SK-N-SH treated with all-trans-retinoic acid at 6 μM for 48 hours (cell line): ENCODE results near the gene DCDC1.

Source experiments
- ATAC-seq: fragments of 200-7000 bp; cut with Tn5 transposase; 3 replicates; pipeline ENCODE4 v1.9.1; 2020; ENCODE audit warnings: mild to moderate bottlenecking, moderate library complexity
- ARNTL ChIP-seq: fragments of 450-650 bp; formaldehyde crosslinking; IDR thresholded peaks from 2 replicates; pipeline ENCODE4 v1.5.0; 2020; ENCODE audit warnings: low read depth, mild to moderate bottlenecking, moderate library complexity, borderline replicate concordance
- BACH2 ChIP-seq: fragments of 250-450 bp; sonication (Bioruptor Pico); IDR thresholded peaks from 2 replicates; pipeline ENCODE4 v1.9.0; 2021; ENCODE audit warnings: mild to moderate bottlenecking, borderline replicate concordance
- CREB5 ChIP-seq: fragments of 250-450 bp; sonication (Bioruptor Pico); IDR thresholded peaks from 2 replicates; pipeline ENCODE4 v1.5.1; 2020; ENCODE audit warnings: low read depth, mild to moderate bottlenecking, moderate library complexity
- CSDC2 ChIP-seq: fragments of 250-450 bp; sonication (Bioruptor Pico); IDR thresholded peaks from 2 replicates; pipeline ENCODE4 v1.5.0; 2020; ENCODE audit warnings: mild to moderate bottlenecking, moderate library complexity
- CSRNP3 ChIP-seq: fragments of 250-450 bp; sonication (Bioruptor Pico); IDR thresholded peaks from 2 replicates; pipeline ENCODE4 v1.5.1; 2021; ENCODE audit warnings: mild to moderate bottlenecking, moderate library complexity
- ESRRG ChIP-seq: fragments of 250-450 bp; sonication (Bioruptor Pico); IDR thresholded peaks from 2 replicates; pipeline ENCODE4 v1.6.1; 2021; ENCODE audit warnings: mild to moderate bottlenecking
- GLIS3 ChIP-seq: fragments of 250-450 bp; sonication (Bioruptor Pico); IDR thresholded peaks from 2 replicates; pipeline ENCODE4 v1.5.0; 2020; ENCODE audit warnings: mild to moderate bottlenecking, moderate library complexity
- ISL1 ChIP-seq: fragments of 250-450 bp; sonication (Bioruptor Pico); IDR thresholded peaks from 2 replicates; pipeline ENCODE4 v2.1.2; 2022; ENCODE audit warnings: mild to moderate bottlenecking, moderate library complexity
- OSR1 ChIP-seq: fragments of 250-450 bp; sonication (Bioruptor Pico); IDR thresholded peaks from 2 replicates; pipeline ENCODE4 v1.8.0; 2022; ENCODE audit warnings: moderate library complexity, mild to moderate bottlenecking, inconsistent platforms
- PATZ1 ChIP-seq: fragments of 250-450 bp; sonication (Bioruptor Pico); IDR thresholded peaks from 2 replicates; pipeline ENCODE4 v1.8.0; 2020; ENCODE audit warnings: mild to moderate bottlenecking, moderate library complexity, borderline replicate concordance
- POU6F1 ChIP-seq: fragments of 250-450 bp; sonication (Bioruptor Pico); IDR thresholded peaks from 2 replicates; pipeline ENCODE4 v1.8.0; 2021; ENCODE audit warnings: low read depth, mild to moderate bottlenecking, moderate library complexity, borderline replicate concordance
- PPARA ChIP-seq: fragments of 250-450 bp; sonication (Bioruptor Pico); IDR thresholded peaks from 2 replicates; pipeline ENCODE4 v1.5.0; 2020; ENCODE audit warnings: mild to moderate bottlenecking, borderline replicate concordance
- RARB ChIP-seq: fragments of 250-450 bp; sonication (Bioruptor Pico); IDR thresholded peaks from 2 replicates; pipeline ENCODE4 v1.8.0; 2021; ENCODE audit warnings: mild to moderate bottlenecking, moderate library complexity
- SNAI2 ChIP-seq: fragments of 250-450 bp; sonication (Bioruptor Pico); IDR thresholded peaks from 2 replicates; pipeline ENCODE4 v1.5.0; 2020; ENCODE audit warnings: mild to moderate bottlenecking, moderate library complexity
- TOX ChIP-seq: fragments of 250-450 bp; sonication (Bioruptor Pico); IDR thresholded peaks from 2 replicates; pipeline ENCODE4 v1.8.0; 2021; ENCODE audit warnings: mild to moderate bottlenecking, moderate library complexity, borderline replicate concordance
- TSHZ2 ChIP-seq: fragments of 250-450 bp; sonication (Bioruptor Pico); IDR thresholded peaks from 2 replicates; pipeline ENCODE4 v1.5.0; 2020; ENCODE audit warnings: mild to moderate bottlenecking, moderate library complexity
- ZC3H10 ChIP-seq: fragments of 250-450 bp; sonication (Bioruptor Pico); IDR thresholded peaks from 2 replicates; pipeline ENCODE4 v1.5.1; 2021; ENCODE audit warnings: mild to moderate bottlenecking, moderate library complexity
- ZFP3 ChIP-seq: fragments of 250-450 bp; sonication (Bioruptor Pico); IDR thresholded peaks from 2 replicates; pipeline ENCODE4 v1.5.0; 2020; ENCODE audit warnings: mild to moderate bottlenecking, moderate library complexity
- ZFP30 ChIP-seq: fragments of 450-650 bp; formaldehyde crosslinking; IDR thresholded peaks from 2 replicates; pipeline ENCODE4 v1.5.0; 2022; ENCODE audit warnings: mild to moderate bottlenecking, moderate library complexity
- ZNF70 ChIP-seq: fragments of 450-650 bp; formaldehyde crosslinking; IDR thresholded peaks from 2 replicates; pipeline ENCODE4 v1.5.0; 2020; ENCODE audit warnings: mild to moderate bottlenecking, moderate library complexity
- ZNF8 ChIP-seq: fragments of 450-650 bp; formaldehyde crosslinking; IDR thresholded peaks from 2 replicates; pipeline ENCODE4 v1.5.0; 2020; ENCODE audit warnings: mild to moderate bottlenecking, moderate library complexity

DCDC1 gene

GRCh38 chr11:31005202-31005601 is 364.3 kb downstream of the DCDC1 start:
- no peak for ATAC-seq
- TF ChIP-seq ISL1, result no peak
- TF ChIP-seq OSR1 (CRISPR knock-in tag), result no peak
- no peak for TF ChIP-seq CSDC2 (CRISPR knock-in tag)
- no peak for TF ChIP-seq TOX (CRISPR knock-in tag)

GRCh38 chr11:31001427-31001826 is 368.1 kb downstream of the DCDC1 start:
- TF ChIP-seq RARB (CRISPR knock-in tag) (no peak), ARNTL (CRISPR knock-in tag) (no peak), CSRNP3 (CRISPR knock-in tag) (no peak), CREB5 (CRISPR knock-in tag) (no peak), ZNF70 (CRISPR knock-in tag) (no peak), OSR1 (CRISPR knock-in tag) (no peak), POU6F1 (CRISPR knock-in tag) (no peak), BACH2 (CRISPR knock-in tag) (no peak), ZFP3 (CRISPR knock-in tag) (no peak), CSDC2 (CRISPR knock-in tag) (no peak), PATZ1 (CRISPR knock-in tag) (no peak), ZNF8 (CRISPR knock-in tag) (no peak), TSHZ2 (CRISPR knock-in tag) (no peak), ESRRG (CRISPR knock-in tag) (no peak), ZC3H10 (CRISPR knock-in tag) (no peak), TOX (CRISPR knock-in tag) (no peak), ZFP30 (CRISPR knock-in tag) (no peak), GLIS3 (CRISPR knock-in tag) (no peak), SNAI2 (CRISPR knock-in tag) (no peak)
- no peak for ATAC-seq

GRCh38 chr11:31000381-31000780 is 369.2 kb downstream of the DCDC1 start:
- TF ChIP-seq RARB (CRISPR knock-in tag), result no peak
- TF ChIP-seq POU6F1 (CRISPR knock-in tag), result no peak
- no peak for TF ChIP-seq ZNF8 (CRISPR knock-in tag)
- TF ChIP-seq ZNF70 (CRISPR knock-in tag), result no peak
- no peak for TF ChIP-seq ISL1
- TF ChIP-seq CSDC2 (CRISPR knock-in tag), result no peak
- TF ChIP-seq ZC3H10 (CRISPR knock-in tag), result no peak
- TF ChIP-seq CSRNP3 (CRISPR knock-in tag), result no peak
- no peak for TF ChIP-seq PPARA (CRISPR knock-in tag)
- no peak for TF ChIP-seq ESRRG (CRISPR knock-in tag)
- TF ChIP-seq GLIS3 (CRISPR knock-in tag), result no peak
- ATAC-seq, result no peak
